ENCODE results near the gene RFPL4A.

- no peak for TF ChIP-seq POLR2AphosphoS5 (IDR thresholded peaks at IDR 0.05)
- no peak for TF ChIP-seq CTCF (IDR thresholded peaks at IDR 0.05)
- no peak for TF ChIP-seq POLR2A (IDR thresholded peaks at IDR 0.05)
- TF ChIP-seq EP300 (IDR thresholded peaks at IDR 0.05) = no peak
Observed at GRCh38 chr19:55716531-55716930, 42.4 kb upstream of the RFPL4A start.

Data from suprapubic skin (tissue), 4 donors.